ENCODE measurements around the gene VEZT. TPM values are rescaled to one million over a fixed set of nuclear protein-coding genes. Genes with fewer than 3 reads are reported as not detected.

The VEZT gene
- total and polyA plus RNA-seq, 12 donors, result 17.1 to 92.5 (median 73.5) TPM

- Histone ChIP-seq H3K27me3 (no peaks in the 10 kb centered on the region), H3K36me3 (peaks cover 0 to 13% (median 8%) of the 10 kb centered on the region in 9 donors), H3K4me1 (peaks cover 0 to 43% (median 15%) of the 10 kb centered on the region in 9 donors), H3K4me3 (no peak overlapping the region), H3K27ac (no peak overlapping the region), H3K9me3 (no peaks in the 10 kb centered on the region)
- no peak for DNase-seq
- no peak for ATAC-seq
- WGBS, 2 donors, result 93 to 96% methylated on average over 4 of the region's 4 CpGs
- intact Hi-C loops (cut with DNase I), result no loop called here
- TF ChIP-seq CTCF (IDR thresholded peaks at IDR 0.05), result no peak
These were observed 24.3 kb downstream of the VEZT start for GRCh38 chr12:95241761-95242506.

GRCh38 chr12:95243497-95244183 is 26.0 kb downstream of the VEZT start:
- intact Hi-C loops (cut with DNase I), result no loop called here
- Histone ChIP-seq H3K27ac (no peak overlapping the region), H3K4me1 (peaks cover 0 to 42% (median 8%) of the 10 kb centered on the region in 9 donors), H3K36me3 (peaks cover 0 to 13% (median 8%) of the 10 kb centered on the region in 9 donors), H3K27me3 (no peaks in the 10 kb centered on the region), H3K4me3 (no peak overlapping the region), H3K9me3 (no peaks in the 10 kb centered on the region)
- TF ChIP-seq CTCF (IDR thresholded peaks at IDR 0.05), result no peak
- no peak for DNase-seq
- ATAC-seq, result no peak
- WGBS, 2 donors, result 89 to 93% methylated on average over 4 of the region's 4 CpGs

GRCh38 chr12:95244350-95244749 is 26.7 kb downstream of the VEZT start:
- Histone ChIP-seq H3K4me3 (no peak overlapping the region), H3K27ac (no peak overlapping the region), H3K4me1 (peaks cover 0 to 46% (median 8%) of the 10 kb centered on the region in 9 donors), H3K9me3 (no peaks in the 10 kb centered on the region), H3K27me3 (no peaks in the 10 kb centered on the region), H3K36me3 (peaks cover 0 to 13% (median 8%) of the 10 kb centered on the region in 9 donors)
- ATAC-seq (no peak), DNase-seq (no peak)
- intact Hi-C loops (cut with DNase I), result no loop called here
- no peak for TF ChIP-seq CTCF (IDR thresholded peaks at IDR 0.05)
- 72 to 78% methylated on average over 3 of the region's 3 CpGs for WGBS, 2 donors

GRCh38 chr12:95248095-95248494 is 30.5 kb downstream of the VEZT start:
- H3K36me3 ChIP-seq, result peaks cover 0 to 16% (median 14%) of the 10 kb centered on the region in 9 donors
- 90 to 97% methylated on average over 1 of the region's 1 CpG for WGBS, 2 donors
- H3K4me3 ChIP-seq, result no peak overlapping the region
- no peak for ATAC-seq
- intact Hi-C loops (cut with DNase I), result no loop called here
- no peak for DNase-seq
- H3K4me1 ChIP-seq, result peaks cover 0 to 49% (median 21%) of the 10 kb centered on the region in 9 donors
- no peak for TF ChIP-seq CTCF (IDR thresholded peaks at IDR 0.05)
- H3K9me3 ChIP-seq, result no peaks in the 10 kb centered on the region
- no peak overlapping the region for H3K27ac ChIP-seq
- no peaks in the 10 kb centered on the region for H3K27me3 ChIP-seq
